M059J (cell line): ENCODE data around the gene DHRS9. TPM values are rescaled to one million over a fixed set of nuclear protein-coding genes. Genes with fewer than 3 reads are reported as not detected.

Experiments used
- DNase-seq: peaks from one replicate; pipeline ENCODE4 v3.0.0-alpha.2; 2012; ENCODE audit warnings: low read depth
- total RNA-seq: library from RNA; depleted of rRNA; stranded (reverse); fragments of >200 nt; shearing (Covaris generic); gene quantifications from 2 replicates; pipeline ENCODE4 v1.2.3, GENCODE V29; 2014

DHRS9 gene
- total RNA-seq, 1 experiment from 2014 or later = not detected

- no peak for DNase-seq
These were observed 25.3 kb downstream of the DHRS9 start for GRCh38 chr2:169094676-169095075.

- peak; percentile 95 for DNase-seq
These were observed 26.3 kb downstream of the DHRS9 start for GRCh38 chr2:169095621-169096105.

- no peak for DNase-seq
These were observed 35.5 kb downstream of the DHRS9 start for GRCh38 chr2:169104848-169105247.

DNA sequence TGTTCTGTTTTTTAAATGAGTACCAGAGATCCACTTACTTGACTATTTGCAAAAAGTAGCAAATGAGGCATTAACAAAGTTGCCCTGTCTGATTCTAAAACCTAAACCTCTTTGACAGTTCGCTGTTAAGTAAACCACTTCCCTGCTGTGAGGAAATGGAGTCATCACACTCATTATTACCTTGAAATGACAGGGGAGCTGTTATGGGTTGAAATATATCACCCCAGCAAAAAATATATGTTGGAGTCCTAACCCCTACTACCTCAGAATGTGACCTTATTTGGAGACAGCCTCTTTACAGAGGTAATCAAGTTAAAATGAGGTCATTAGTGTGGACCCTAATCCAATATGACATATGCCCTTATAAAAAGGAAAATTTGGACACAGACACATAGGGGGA is 36.1 kb downstream of the DHRS9 start:
- DNase-seq = no peak

- DNase-seq = no peak
These were observed 36.8 kb downstream of the DHRS9 start for GRCh38 chr2:169106134-169106533.

GRCh38 chr2:169106563-169107545 is 37.5 kb downstream of the DHRS9 start:
- no peak for DNase-seq

DNA sequence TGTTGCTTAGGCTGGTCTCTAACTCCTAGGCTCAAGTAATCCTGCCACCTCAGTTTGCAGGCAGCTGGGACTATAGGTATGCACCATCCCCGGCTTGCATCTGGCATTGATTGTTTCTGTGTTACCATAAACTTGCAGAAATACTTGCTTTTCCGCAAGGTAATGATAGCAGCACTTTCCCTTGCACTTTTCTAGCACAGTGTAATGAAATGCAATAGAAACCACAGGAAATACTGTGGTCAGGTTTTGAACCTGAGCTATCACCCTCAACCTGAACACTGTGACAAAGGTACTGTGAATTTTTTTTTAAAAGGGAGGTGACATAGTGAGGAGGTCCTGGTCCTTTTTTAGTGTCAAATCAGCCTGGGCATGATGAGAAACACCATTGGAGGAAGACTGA is 38.3 kb downstream of the DHRS9 start:
- DNase-seq = no peak

GRCh38 chr2:169108099-169108884 is 38.9 kb downstream of the DHRS9 start:
- DNase-seq = no peak

DNA sequence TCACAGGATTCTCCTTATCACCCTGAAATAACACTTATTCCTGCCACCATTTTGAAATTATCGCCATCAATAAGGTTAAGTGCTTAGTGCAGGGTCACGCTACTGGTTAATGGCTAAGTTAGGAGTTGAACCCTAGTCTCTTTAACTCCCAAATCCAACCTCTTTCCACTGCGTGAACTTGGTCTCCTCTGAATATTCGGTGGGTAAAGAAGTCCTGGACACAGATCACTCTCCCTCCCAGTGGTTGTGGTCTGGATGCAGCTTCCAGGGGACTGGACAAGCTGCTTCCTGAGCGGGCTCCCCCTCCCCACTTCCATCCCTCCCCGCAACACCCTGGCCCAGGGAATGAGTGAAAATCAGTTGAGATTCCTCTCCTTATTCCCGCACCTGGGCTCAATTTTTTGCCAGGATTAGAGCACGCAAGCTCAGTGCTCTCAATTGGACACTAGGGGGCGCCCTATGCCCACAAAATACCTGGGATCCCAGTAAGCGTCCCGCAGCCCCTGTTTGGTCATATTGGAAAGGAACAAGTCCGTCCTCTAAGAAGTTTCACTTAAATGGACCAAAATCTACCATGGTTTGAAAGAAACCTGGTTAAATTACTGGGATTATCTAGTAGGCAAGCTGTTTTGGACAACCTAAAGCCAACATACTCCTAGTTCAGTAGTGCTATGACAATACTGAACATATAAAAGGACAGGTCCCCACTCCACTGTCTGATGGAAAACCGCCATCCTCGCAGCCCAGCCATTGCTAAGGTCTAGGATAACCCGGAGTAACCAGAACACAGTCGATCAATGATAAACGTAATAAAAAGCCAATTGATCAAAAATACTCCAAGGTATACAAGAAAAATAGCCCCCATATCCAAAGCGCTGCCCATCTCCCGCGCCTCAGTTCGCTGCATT is 40.4 kb downstream of the DHRS9 start:
- DNase-seq = peak; percentile 63

- no peak for DNase-seq
These were observed 41.1 kb downstream of the DHRS9 start for GRCh38 chr2:169110419-169110818.

DNA sequence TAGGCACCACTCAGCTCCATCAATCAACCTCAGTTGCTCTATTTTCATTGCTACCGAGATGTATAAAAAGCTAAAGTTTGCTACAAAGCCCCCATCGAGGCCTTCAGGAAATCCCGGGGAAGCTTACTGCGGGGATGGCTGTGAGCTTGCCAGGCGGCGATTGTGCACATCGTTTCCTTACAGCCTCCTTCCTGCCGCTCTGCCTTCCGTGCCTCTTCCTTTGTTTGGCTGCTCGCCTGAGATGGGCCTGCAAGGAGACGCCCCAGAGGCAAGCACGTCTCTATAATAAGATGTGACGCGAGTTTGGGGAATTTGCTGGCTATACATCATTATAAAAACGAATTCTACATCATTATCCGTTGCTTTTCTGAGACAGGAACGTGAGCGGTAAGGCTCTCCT is 41.6 kb downstream of the DHRS9 start:
- DNase-seq = no peak

- no peak for DNase-seq
These were observed 43.5 kb downstream of the DHRS9 start for GRCh38 chr2:169112841-169113240.

DNA sequence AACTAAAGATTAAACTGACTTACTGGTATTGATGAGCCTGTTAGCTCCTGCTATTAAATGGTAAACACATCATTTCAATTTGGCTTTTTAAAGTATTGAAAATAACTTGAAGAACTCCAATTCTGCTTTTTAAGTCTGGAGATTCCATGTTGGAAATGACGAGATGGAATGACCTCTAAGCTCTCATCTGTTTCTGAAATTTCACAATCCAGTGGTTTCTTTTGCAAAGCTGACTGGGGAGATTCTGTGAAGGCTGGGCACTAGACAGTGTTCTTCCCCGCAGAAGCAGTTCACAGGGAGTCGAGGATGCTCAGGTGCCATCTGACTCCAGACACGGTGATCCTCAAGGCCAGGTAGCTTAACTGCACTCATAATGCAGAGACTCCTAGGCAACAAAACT is 44.7 kb downstream of the DHRS9 start:
- DNase-seq = no peak

DNA sequence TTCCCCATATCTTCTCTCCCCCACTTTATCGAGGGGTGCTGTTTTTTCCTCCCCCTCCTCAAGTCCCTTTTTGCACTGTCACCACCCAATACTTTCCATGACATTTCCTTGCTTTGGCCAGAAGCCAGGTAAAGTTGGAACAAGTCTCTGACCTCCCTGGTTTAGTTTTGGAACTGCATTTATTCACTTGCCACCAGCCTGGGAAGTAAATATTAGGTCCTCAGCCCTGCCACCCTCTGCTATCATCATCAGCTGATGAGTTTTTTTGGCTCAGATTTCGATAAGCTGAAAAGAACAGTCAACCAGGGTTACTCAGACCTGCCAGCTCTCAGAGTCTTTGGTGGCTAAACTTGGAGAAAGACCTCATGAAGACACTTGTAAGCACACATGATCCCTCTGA is 47.0 kb downstream of the DHRS9 start:
- DNase-seq = no peak

DNA sequence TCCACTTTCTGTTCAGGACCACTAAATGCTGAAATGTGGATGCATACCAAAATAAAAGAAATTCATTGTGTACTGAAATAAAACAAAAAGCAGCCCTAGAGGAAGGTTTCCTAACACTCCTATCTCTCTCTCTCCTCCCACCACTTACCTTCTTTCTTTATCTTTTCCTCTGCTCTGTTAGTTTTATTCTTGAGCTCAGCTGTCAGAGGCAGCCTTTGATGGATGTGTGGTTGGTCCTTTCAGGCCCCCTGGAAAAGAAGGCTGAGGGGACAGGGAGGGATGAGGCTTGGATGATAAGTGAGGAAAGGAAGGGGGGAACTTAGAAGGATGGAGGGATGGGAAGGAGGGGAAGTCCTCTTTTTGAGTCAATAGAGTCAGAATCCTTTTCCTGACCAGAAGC is 47.6 kb downstream of the DHRS9 start:
- DNase-seq = no peak

- no peak for DNase-seq
These were observed 48.7 kb downstream of the DHRS9 start for GRCh38 chr2:169118060-169118459.

DNA sequence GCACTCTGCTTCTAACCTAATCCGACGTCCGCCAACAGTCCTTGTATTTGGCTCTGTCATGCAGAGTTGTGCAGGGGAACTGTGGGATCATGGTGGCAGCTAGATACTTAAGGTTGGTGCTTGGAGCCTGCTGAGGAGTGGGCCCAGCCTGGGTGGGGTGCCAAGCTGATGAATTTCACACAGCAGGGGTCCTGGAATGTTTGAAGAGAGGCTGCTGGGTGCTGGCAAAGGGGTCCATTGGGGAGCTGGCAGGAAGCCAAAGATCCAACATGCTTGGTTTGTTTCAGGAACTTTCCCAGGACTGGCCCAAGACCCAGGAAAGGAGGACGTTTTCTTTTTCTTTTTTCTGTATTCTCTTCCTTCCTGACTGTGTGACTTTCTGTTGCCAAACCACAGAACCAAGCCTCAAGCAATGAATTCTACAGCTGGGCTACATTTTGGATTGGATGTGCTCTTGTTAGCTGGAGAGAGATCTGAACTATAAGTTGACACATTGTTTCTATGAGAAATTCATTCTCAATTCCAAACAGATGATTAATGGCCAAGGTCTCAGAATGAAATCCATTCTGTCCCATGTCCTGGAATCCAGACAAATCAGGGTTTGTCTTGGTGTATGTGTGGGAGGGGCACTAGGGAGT is 49.9 kb downstream of the DHRS9 start:
- DNase-seq = peak; percentile 22

DNA sequence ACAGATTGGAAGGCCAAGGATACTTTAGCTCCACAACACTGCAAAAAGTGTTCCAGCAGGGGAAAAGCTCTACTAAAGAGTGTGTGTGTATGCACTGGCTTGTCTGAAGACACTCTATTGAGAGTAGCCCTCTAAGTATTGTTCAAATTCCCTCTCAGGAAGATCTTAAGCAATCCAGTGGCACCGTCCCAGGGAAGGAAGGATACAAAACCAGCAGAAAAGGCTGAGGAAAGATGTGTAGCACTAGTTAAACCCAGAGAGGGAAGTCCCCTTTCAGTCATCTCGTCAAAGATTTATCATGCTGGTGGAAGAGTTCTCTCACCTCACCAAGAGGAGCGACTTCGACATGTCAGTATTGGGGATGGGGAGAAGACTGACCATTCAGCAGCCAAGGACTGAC is 50.5 kb downstream of the DHRS9 start:
- DNase-seq = no peak

DNA sequence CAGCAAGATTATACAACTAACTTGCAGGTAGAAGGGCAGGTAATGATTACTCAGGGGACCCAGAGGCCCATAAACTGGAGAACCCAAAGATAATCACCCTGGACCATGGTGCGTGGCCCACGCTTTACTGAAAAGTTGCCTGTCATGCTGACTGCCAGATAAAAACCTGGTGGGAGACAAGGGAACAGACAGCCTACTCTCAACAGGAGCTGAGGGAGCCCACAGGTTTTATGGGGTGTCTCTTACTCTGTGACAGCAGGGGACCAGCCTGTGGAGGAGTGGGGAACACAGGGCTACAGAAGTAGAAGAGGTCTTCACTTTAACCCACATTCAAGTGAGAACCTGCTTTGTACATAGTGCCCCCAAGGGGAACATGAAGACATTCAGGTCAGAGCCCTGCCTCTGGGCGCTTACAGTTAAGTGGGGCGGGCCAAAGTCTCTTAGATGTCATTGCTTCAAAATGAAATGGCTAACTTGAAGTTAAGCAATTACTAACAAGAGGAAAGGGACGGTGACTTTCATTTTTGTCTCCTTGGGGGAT is 60.4 kb downstream of the DHRS9 start:
- DNase-seq = no peak

DNA sequence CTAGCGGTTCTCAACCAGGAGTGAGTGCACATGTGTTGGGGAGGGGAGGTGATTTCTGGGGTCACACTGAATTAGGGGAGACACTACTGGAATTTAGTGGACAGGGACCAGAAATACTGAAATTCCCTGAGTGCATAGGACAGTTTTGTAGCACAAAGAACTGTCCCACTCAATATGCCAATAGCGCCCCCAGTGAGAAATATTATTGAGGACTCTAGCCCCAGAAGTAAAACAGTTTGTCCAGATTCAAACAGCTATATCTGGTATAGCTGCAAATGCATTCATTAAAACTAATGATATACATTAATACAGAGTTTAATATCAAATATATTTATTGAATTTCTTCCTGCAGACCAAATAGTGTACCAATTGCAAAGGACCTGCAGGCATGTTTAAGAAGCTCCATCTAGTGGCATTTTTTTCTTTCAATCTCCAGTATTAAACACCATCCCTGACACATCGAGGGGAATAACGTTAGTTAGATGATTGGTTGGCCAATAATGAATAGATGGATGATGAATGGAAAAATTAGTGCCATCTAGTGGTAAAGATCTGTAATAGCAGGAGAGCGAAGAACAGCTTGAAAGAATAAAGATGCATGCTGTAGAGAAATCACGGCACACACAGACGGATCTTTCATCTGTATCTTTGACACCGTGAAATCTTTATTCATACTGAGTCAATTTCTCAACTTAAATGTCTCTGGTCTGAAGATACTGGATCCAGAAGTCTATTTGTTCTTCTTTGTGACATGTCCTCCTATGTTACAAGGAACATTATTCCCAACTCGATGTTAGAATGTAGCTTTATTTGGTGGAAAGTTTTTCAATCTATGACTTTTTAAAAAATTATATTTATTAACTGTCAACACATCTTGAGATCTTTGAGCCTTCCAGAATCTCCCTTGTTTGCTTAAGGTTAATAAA is 62.5 kb downstream of the DHRS9 start:
- peak; percentile 48 for DNase-seq
